Measurements from ENCODE around the gene PIMREG.
A peak's percentile ranks its signal among the peaks of the same experiment; 100 is the strongest.

Gene PIMREG

GRCh38 chr17:6443692-6444570, at the start of gene PIMREG:
TSS of gene PIMREG (plus strand) at chr17:6444455. CDS start at chr17:6445111, 656 bp downstream.
- peak; percentile 72 for DNase-seq (ENCODE audit: low read depth)
- H3K4me3 ChIP-seq (ENCODE audit: low read depth, low read length) = peak within 1 kb of the TSS; percentile 62

GRCh38 chr17:6398955-6399354, 45.3 kb upstream of the PIMREG start:
- no peak overlapping the region for H3K4me3 ChIP-seq (ENCODE audit: low read depth, low read length)
- DNase-seq (ENCODE audit: low read depth) = no peak

- DNase-seq (ENCODE audit: low read depth) = no peak
- H3K4me3 ChIP-seq (ENCODE audit: low read depth, low read length) = no peak overlapping the region
Observed at GRCh38 chr17:6402258-6402657, 42.0 kb upstream of the PIMREG start.

DNA sequence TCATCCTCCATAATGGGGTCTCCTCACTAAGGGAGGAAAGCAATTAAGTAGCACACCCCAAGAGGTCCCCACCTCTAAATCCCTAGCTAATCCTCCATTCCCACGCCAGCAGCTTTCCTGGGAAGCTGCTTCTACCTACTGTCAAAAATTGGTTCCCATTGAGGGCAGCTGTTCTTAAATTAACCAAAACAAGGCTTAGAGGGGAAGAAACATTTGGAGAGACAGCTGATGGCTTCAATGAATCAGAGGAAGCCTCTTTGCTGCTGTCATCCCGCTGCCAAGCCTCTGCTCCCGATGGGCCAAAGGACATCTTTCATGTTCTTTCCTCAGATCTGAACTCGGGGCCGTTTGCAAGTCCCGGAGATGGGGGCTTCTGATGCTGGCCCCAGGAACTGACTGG, 36.0 kb upstream of the PIMREG start:
- DNase-seq (ENCODE audit: low read depth) = no peak
- H3K4me3 ChIP-seq (ENCODE audit: low read depth, low read length) = no peak overlapping the region

GRCh38 chr17:6408735-6409134, 35.5 kb upstream of the PIMREG start:
- no peak for DNase-seq (ENCODE audit: low read depth)
- H3K4me3 ChIP-seq (ENCODE audit: low read depth, low read length) = no peak overlapping the region

DNA sequence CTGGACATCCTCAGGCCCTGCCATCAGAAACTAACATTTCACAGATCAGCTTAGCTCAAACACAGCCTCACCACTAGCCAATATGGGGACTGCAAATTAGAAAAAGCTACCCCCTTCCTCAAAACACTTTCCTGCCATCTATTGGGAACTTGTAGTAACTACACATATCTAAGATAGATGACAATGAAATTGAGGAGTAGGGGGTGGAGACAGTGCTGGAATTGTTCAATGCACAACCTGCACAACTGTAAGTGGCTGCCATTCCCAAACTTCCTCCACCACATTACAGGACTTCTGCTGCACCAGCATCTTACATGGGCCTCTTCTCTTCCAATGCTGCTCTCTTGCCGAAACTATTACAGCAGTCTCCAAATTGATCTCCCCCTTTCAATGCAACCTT, 31.2 kb upstream of the PIMREG start:
- no peak for DNase-seq (ENCODE audit: low read depth)
- H3K4me3 ChIP-seq (ENCODE audit: low read depth, low read length) = no peak overlapping the region

DNA sequence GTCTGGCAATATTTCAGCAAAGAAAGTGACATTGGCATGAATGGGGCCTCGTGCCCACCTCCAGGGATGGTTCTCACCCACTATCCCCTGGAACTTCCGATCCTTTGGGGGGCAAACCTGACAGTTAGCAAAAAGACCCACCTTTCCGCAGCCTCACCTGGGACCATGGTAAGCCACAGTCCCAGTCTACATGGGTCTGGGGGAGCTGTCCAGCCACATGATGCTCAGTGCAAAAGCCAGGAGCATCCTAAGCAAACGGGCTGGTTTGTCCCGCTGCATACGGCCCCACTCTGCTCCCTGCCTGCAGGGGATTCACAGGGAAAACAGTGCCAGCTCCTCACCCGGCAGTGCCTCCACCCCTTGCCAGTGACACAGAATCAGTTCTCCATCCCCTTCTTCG, 28.6 kb upstream of the PIMREG start:
- no peak for DNase-seq (ENCODE audit: low read depth)
- H3K4me3 ChIP-seq (ENCODE audit: low read depth, low read length) = no peak overlapping the region

DNA sequence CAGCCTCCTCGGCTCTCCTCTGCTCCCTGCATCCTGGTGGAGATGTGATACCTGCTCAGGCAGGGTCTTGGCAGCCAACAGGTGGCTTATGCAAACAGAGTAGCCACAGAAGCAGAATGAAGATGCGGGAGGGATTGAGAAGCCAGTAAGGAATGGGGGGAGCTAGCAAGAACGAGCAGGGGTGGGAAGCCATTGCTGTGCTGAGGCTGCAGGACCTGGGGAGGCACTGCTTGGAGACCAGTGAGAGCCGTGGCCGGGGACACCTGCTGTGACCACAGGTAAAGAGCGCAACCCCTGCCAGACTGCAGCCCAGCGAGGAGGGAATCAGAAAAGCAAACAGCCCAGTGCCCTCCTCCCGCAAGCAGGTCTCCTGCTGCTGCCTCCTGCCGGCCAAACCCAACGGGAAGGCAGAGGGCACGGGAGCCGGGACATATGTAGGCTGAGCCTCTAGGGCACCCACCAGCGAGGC, 24.0 kb upstream of the PIMREG start:
- no peak for DNase-seq (ENCODE audit: low read depth)
- H3K4me3 ChIP-seq (ENCODE audit: low read depth, low read length) = no peak overlapping the region

DNA sequence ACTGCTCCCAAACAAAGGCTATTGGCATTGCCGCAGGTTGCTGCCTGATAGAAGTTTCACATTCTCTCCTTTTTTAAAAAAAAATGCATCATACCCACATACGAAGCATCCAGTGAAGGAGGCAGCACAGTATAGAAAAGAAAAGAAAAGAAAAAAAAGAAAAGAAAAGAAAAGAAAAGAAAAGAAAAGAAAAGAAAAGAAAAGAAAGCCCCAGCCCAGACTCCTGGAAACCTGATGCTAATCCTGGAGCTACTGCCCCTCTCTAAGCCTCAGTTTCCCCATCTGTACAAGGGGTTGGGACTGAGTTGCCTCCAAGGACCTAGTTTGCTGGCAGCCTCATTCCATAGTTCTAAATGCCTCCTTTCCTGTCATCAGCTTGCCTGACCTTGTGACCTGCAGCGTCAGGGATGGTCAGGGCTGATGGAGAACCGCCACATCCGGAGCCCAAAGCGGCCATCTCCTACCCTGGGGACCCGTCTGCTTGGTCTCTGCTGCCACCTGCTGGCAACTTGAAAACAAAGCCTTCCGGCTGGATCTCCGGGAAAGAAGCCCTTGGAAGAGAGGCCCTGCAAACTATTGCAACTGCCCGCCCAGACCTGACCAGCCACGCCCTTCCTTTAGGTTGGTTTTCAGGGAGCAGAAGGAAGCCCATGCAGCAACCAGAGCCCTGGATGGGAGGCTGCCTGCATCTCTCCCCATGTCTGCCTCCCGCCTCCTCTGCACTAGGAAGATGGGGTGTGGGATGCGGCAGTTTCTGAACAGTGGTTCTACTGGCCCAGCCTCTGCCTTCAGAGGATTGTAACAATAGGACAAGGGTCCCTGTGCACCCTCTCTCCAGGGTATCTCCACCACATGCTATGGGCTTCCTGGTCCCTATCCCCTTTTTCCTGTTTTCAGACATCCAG, 22.3 kb upstream of the PIMREG start:
- no peak overlapping the region for H3K4me3 ChIP-seq (ENCODE audit: low read depth, low read length)
- DNase-seq (ENCODE audit: low read depth) = no peak

GRCh38 chr17:6422654-6423241, 21.5 kb upstream of the PIMREG start:
- no peak for DNase-seq (ENCODE audit: low read depth)
- no peak overlapping the region for H3K4me3 ChIP-seq (ENCODE audit: low read depth, low read length)

- DNase-seq (ENCODE audit: low read depth) = no peak
Observed at GRCh38 chr17:6423931-6424330, 20.3 kb upstream of the PIMREG start.

GRCh38 chr17:6425407-6425806, 18.8 kb upstream of the PIMREG start:
- no peak overlapping the region for H3K4me3 ChIP-seq (ENCODE audit: low read depth, low read length)
- DNase-seq (ENCODE audit: low read depth) = no peak

More at GRCh38 chr17:6423931-6424330, 20.3 kb upstream of the PIMREG start:
- H3K4me3 ChIP-seq (ENCODE audit: low read depth, low read length) = no peak overlapping the region

- no peak overlapping the region for H3K4me3 ChIP-seq (ENCODE audit: low read depth, low read length)
- DNase-seq (ENCODE audit: low read depth) = no peak
Observed at GRCh38 chr17:6426356-6427101, 17.7 kb upstream of the PIMREG start.

- no peak overlapping the region for H3K4me3 ChIP-seq (ENCODE audit: low read depth, low read length)
- DNase-seq (ENCODE audit: low read depth) = no peak
Observed at GRCh38 chr17:6427279-6427781, 16.9 kb upstream of the PIMREG start.

DNA sequence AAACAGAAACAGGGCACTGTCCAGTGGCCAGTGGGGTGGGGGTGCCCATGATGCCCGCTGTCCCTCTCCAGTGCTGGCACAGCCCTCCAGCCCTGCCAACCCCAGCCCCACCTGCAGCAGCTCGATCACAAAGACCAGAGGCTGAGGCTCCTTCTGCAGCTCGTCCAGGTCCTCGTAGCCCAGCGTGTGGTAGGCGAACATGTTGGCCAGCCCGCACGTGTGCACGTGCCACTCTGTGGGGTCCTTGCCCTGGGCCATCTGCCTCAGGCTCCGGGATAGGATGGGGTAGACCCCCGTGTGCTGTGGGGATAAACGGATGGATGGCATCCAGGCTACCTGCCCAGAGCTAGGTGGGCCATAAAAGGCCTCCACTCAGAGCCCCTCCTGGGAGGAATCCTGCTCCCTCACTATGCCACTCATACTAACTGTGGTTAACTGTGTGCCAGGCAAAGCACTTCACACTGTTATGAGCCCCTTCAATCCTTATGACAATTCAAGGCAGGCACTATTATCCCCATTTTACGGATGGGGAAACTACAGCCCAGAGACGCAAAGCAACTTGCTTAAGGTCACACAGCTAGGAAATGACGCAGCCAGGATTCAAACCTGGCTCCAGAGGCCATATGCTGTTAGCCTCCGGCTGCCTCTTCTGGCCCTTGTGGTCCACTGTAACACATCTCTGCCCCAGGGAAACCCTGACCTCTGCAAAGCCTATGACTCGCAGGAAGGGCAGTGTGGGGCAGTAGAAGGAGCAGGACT, 15.9 kb upstream of the PIMREG start:
- H3K4me3 ChIP-seq (ENCODE audit: low read depth, low read length) = no peak overlapping the region
- DNase-seq (ENCODE audit: low read depth) = no peak

DNA sequence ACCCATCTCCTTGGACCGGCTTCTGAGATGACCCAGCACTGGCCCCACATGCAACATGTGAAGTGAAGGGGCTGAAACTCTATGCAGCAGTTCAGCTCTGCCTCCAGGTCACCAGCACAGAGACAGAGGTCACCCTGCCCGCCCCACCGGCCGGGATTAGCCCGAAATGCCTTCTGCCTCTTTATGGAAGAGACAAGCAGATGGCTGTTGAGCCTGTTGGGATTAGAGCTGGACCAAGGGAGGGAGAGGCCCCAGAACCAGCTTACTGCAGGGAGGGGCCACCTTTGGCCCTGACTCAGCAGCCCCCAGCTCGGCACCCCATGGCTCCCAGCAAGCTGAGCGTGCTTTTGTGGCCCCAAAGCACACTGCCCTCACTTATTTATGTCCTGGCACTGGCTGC, 15.0 kb upstream of the PIMREG start:
- no peak for DNase-seq (ENCODE audit: low read depth)
- no peak overlapping the region for H3K4me3 ChIP-seq (ENCODE audit: low read depth, low read length)

DNA sequence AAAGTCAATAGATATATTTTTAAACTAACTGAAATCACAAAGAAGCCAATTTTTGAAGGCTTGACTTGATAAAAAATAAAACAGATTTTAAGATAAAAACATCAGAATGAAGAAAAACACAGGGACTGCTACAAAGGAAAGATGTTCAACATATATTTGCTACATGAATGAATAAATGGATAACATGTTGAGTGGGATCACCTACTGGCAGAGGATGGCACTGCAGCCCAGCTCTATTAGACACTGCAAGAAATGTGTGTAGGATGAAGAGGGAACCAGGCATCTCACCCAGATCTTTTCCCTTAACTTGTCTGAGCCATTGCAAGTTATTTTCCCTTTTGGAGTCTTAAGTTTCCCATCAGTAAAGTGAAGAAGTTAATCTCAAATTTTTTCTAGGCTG, 13.5 kb upstream of the PIMREG start:
- no peak for DNase-seq (ENCODE audit: low read depth)
- H3K4me3 ChIP-seq (ENCODE audit: low read depth, low read length) = no peak overlapping the region

DNA sequence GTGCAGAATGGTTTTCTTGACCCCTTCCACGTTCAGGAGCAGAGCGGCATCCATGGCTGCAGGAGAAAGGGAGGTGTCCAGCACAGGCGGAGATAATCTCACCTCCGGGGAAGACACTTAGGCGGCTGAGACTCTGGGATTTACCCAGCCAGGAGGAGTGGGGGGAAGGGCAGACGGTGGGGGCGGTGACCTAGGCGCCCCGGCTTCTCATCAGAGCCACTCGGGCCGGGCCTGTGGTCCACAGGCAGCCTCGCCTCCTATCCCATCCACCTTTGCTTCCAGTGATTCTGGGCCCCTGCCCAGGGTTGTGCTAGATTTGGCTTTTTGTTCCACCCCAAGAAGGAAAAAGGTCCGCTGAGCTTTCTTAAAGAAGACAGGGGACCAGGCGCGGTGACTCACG, 9.2 kb upstream of the PIMREG start, which contains the start of gene AIPL1:
Gene AIPL1, minus strand, starts transcription at position 71 of the 400 bp plus-strand sequence. Its CDS starts 17 bp downstream, at position 54.
- DNase-seq (ENCODE audit: low read depth) = no peak
- H3K4me3 ChIP-seq (ENCODE audit: low read depth, low read length) = no peak within 1 kb of the TSS

Measured in skeletal muscle cell (primary cell).